Left colon (tissue), 2 donors: Measurements from ENCODE around the gene ST6GALNAC4. TPM values are rescaled to one million over a fixed set of nuclear protein-coding genes. Genes with fewer than 3 reads are reported as not detected.

Source experiments
- ATAC-seq: fragments of 200-7000 bp; cut with Tn5 transposase; one replicate; pipeline ENCODE4 v1.9.1; 2020; ENCODE audit warnings: mild to moderate bottlenecking, moderate library complexity
- DNase-seq, 2 donors: peaks; one replicate each; pipeline ENCODE4 v3.0.0-alpha.2; 2020
- intact Hi-C, 2 donors: fragments of 100-400 bp; cut with DNase I in 1 of 2; cut with micrococcal nuclease in 1 of 2; formaldehyde crosslinking; loops; one replicate each; pipeline versions ENCODE4 v1.11.2 to v1.14.0; 2022; cut with DNase I, micrococcal nuclease
- total RNA-seq, 2 donors: library from RNA; stranded (reverse); fragmentation: NEBNext Ultra II Directional; extraction: Animal tissue kit (Norgen Biotek cat#: 25700); gene quantifications; one replicate each; pipeline ENCODE4 v1.2.1, GENCODE V29; 2021
- donor health status: DM: no; HTN: no; CAD: no.
- donor health status: DM: yes; HTN: yes; CAD: no.

Gene ST6GALNAC4
- total RNA-seq, 2 donors from 2014 or later, result 37.5 to 46.9 TPM

DNA sequence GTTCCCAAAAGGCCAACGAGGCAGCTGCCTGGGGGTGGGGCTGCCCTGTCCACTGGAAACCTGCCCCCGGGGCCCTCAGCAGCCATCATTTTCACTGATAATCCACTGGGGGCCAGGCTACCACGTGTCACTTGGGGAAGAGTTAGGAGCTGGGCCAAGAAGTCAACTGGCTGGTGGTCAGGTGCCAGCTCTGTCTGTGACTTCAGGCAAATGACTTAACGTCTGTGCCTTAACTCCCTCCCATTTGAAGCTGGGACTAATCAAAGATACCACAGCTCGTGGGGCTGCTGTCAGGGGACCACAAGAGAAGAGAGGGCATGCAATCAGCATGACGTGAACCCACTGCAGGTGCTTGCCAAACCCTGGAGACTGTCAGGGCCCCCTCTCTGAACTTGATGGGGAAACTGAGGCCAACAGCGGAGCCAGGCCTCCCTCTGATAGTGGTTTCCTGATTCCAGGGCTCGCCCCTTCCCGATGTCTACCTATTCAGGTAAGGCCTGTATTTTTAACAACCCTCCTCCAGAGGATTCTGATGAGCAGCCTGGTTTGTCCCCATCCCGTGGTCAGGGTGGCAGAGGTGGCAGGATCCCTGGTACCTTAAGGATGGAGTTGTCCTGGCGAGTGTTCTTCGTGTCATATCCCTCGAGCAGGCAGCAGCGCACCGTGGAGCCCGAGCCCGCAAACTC, 33.1 kb upstream of the ST6GALNAC4 start:
- no peak for ATAC-seq
- no peak for DNase-seq
- intact Hi-C loops, result loop anchor here in 1 of 2 donors (10.0 kb wide), 1 partner anchor 165 kb away; no protein-coding TSS in a partner anchor

DNA sequence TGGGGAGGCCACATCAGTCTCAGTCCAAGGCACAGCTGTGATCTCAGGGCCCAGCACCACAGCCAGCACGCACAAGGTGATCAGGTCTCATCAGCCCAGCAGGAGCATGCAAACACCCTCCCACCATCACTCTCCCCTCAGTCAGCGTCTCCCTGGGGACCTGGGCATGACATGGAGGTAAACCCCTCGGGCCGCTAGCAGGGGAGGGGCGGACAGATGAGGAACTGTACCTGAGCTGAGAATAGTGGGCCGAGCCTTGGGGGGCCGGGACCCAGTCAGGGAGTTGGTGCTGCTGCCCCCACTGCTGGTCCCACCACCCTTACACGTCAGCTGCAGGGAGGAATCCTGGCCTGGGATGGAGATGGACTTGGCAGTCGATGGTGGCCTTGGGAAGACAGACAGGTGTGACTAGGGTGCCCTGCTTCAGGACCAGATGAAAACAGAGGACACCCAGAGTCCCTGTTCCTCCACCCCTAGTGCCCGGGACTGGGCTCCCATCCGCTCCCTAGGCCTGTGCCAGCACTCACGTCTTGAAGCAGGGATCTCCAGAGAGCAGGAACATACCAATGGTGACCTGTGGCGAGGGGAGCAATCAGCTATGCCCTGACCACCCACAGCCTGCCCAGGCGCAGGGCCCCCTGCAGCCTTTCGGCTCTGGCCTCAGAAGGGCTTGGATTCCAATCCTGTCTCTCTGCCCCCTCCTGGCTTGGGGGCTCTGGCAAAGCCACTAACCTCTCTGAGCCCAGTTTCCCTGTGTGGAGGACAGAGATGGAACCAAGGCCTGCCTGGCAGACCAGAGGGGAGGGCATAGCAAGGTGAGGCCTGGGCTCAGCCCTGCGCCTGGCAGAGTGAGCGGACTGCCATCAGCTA, 31.2 kb upstream of the ST6GALNAC4 start:
- no peak for DNase-seq
- ATAC-seq, result no peak
- intact Hi-C loops, result loop anchor here in 1 of 2 donors (10.0 kb wide), 1 partner anchor 167 kb away; no protein-coding TSS in a partner anchor

DNA sequence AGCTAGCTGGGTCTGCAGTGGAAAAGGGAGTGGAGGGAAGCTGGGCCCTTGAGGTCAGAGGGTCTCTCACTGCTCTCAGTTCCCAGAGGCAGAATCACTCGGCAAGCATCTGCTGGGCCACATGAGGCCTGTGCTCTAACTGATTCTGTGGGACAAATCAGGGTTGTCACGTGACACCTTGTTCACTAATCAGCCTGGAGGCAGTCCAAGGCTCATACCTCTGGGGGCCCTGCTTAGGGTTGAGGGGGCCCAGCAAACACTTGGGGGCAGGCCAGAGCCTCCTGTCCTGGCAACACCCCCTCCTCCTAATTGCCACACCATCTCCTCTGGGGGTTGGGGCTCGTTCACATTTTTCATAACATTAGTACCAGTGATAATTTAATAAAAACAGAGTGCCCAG, 29.9 kb upstream of the ST6GALNAC4 start:
- intact Hi-C loops, result loop anchor here in 1 of 2 donors (10.0 kb wide), 1 partner anchor 168 kb away; no protein-coding TSS in a partner anchor
- DNase-seq (no peak), ATAC-seq (no peak)

DNA sequence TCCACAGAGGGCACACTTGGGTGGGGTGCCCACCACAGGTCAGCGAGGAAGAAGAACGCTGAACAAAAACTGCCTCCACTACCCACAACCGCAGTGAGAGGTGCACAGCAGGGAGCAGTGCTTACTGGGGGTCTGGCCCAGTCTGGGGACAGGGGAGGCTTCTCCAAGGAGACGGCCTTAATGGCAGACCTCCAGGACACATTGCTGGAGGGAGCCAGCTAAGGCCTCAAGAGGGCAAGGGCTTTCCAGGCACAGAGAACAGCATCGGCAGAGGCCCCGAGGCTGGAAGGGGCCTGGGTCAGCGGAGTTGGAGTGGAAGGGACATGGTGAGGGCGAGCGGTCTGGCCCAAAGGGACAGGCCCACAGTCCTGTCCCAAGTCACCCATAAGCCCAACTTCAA, 29.1 kb upstream of the ST6GALNAC4 start:
- ATAC-seq, result no peak
- intact Hi-C loops, result loop anchor here in 1 of 2 donors (2.0 to 10.0 kb wide), 2 partner anchors 89 to 169 kb away; no protein-coding TSS in a partner anchor

DNA sequence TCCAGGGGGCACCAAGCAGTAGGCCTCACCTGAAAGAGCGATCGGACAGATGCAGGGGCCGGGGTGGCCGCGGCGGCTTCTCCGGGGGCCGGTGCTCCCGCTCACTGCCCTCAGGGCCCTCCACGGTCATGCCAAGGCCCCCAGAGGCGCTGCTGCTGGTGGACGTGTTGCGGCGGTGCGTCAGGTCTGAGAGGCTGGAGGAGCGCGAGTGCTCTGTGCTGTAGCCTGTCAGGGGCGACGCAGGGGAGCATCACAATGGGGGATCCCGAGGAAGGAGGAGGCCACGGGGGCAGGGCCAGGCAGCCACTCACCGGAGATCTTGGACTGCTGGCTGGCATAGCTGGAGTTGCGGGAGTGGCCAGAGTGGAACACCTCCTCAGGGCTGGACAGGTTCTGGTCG, 28.5 kb upstream of the ST6GALNAC4 start:
- no peak for DNase-seq
- no peak for ATAC-seq
- intact Hi-C loops, result loop anchor here in 1 of 2 donors (2.0 to 10.0 kb wide), 2 partner anchors 89 to 169 kb away; no protein-coding TSS in a partner anchor

More for the DNA sequence above, 29.1 kb upstream of the ST6GALNAC4 start:
- no peak for DNase-seq

DNA sequence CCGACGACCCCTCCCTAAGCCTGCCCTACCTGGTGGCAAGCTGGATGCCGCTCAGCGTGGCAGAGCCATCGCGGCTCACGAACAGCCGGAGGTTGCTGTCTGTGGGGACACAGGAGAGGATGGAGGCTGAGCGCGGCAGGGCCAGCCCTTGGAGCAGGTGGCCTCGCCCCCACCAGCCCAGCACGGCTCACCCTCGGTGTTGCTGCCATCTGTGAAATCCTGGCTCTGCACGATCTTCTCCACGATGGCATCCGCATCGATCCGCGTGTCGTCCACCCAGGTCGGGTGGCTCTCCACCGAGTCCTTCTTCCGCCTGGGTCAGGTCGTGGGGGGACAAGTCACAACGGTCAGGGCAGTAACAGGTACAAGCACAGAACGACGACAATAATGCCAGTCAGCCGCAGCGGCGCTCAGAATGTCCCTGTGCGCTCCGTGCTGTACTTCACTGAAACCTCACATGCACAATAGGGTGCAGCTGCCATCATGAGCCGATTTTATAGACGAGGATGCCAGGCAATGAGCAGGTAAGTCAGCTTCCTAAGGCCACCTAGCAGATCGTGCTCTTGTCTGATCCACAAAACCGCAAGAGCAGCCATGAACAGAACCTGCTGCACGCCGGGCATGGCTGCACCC, 27.9 kb upstream of the ST6GALNAC4 start:
- intact Hi-C loops, result loop anchor here (2.0 to 10.0 kb wide), 3 partner anchors 90 to 170 kb away; no protein-coding TSS in a partner anchor
- no peak for ATAC-seq
- DNase-seq, result no peak

DNA sequence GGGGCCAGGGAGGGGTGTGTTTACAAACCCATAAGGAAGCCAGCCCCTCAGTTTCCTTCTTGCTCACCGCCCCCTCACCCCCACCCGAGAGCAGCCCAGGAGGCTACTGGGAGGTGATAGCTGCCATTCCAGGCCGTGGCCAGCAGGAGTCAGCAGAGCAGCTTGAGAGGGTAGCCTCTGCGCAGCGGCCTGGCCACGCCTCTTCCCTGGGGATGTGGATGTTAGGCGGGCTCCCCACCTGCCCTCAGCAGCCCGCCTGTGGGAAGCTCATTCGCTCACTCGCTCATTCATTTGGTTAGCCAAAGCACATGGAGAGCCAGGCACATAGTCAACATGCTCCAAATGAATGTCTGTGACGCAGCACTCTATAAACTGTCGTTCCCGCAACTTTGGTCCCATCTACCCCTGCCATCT, 26.9 kb upstream of the ST6GALNAC4 start:
- DNase-seq (peak; percentile 84 to 88), ATAC-seq (peak; percentile 81)
- intact Hi-C loops, result loop anchor here (2.0 to 10.0 kb wide), 3 partner anchors 91 to 171 kb away; no protein-coding TSS in a partner anchor

DNA sequence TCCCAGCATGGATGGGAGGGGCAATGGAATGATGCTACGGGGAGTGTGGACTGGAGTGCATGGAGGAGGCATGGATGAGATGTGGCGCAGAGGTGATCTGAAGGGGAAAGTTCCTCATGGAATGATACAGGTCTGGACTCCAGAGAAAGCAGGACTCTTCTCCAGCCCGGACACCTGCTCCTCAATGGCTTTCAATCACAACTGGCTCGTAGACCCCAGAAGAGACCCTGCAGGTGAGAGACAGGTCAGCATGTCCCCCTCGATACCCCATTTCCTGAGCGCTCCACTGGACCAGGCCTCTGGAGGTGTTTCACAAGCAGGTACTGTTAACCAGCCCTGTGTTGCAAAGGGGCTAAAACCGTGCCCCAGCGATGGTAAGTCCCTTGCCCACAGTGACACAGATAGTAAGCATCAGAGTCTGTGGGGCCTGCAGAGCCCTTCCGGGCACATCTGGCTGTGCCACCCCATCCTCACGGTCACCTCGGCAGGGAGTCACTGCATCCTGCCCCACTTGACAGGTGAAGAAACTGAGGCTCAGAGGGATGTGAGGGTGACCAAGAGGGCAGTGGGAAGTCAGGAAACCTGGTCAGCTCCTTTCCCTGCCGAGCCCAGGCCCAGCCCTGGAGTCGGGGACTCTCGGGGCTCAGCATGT, 26.3 kb upstream of the ST6GALNAC4 start:
- intact Hi-C loops, result loop anchor here (5.0 to 10.0 kb wide), 2 partner anchors 94 to 172 kb away; no protein-coding TSS in a partner anchor

DNA sequence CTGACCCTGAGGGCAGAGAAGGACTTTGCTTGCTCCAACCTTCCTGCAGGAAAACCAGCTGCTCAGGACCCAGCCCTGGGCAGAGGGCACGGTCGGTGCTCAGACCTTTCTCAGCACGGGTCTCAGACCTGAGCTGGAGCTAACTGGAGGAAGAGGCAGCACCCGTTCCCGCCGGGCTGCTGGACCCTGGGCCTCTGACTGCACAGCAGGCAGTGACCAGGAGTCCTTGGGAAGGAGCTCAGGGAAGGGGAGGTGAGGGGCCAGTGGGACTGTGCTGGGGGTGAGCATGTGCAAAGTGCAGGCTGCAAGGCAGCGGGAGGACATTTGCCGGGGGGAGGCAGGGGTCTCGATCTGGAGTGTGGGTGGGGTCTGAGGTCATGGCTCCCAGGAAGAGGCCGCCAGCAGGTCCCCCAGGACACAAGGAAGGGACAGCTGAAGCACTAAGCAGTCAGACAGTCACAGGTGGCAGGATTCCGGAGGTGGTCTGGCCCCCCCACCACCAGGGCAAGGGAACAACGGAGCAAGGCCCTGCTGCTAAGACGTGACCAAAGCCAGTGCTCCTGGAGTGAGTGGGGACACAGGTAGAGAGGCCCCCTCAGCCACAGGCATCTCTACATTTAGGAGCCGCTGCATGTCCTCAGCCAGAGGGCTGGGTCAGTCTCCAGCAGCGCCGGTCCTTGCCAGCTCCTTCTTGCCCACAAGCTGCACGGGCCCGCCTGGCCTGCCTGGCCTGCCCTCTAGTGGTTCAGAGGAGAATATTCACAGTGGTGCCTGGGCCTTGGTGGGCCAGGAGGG, 25.6 kb upstream of the ST6GALNAC4 start:
- DNase-seq (peak in 1 of 2 donors; percentile 64), ATAC-seq (peak; percentile 40)
- intact Hi-C loops, result loop anchor here (5.0 to 10.0 kb wide), 2 partner anchors 95 to 172 kb away; no protein-coding TSS in a partner anchor

More for the DNA sequence above, 26.3 kb upstream of the ST6GALNAC4 start:
- no peak for ATAC-seq
- DNase-seq, result no peak

DNA sequence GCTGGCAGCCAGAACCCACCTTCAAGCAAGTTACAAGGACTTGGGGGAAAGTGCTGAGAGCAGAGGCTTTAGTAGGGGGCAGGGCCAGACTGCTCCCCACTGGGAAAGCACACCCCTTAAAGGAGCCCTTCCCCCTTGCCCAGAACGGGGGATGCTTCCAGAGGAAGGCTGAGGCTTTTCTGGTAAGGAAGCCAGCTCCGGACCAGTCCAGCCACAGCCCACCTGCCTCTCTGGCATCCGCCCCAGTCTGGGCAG, 25.0 kb upstream of the ST6GALNAC4 start:
- DNase-seq, result no peak
- intact Hi-C loops, result loop anchor here (5.0 to 10.0 kb wide), 2 partner anchors 95 to 173 kb away; no protein-coding TSS in a partner anchor
- ATAC-seq, result no peak

DNA sequence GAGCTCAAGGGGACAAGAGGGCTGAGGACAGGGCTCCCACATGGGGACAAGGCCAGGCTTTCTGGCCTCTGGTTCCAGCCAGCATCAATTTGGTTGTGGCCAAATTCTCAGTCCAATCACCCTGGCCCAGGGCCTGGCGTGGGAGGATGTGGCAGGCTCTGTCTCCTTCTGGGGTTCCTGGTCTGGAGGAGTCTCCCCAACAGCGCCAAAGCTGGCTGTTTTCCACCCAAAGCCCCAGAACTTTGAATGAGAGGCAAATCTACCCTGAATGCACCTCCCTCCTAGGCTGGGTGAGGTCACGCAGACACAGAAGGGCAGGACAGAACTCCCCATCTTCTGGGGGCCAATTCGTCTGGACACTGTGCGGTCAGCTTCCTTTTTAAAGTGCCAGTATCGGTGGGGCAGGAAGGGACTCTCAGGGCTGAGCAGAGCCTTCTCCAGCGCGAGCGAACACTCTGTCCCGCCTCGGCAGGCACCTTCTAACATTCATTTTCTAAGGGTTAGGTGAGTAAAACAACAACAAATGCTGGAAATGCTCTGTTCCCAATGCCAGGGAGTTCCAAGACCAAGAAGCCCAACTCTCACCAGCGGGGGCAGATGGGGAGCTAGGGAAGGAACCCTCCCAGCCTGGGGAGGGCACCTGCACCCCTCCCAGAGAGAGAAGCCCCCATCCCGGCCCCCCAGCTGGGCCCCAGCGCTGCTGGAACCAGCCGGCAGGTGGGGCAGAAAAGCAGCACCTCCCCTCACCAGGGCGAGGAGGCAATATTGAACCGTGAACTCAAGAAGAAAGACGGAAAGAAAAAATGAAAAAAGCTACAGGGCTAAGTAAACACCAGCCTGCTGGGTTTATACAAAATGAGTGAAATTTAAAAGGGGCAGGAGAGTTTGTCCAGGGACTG, 24.5 kb upstream of the ST6GALNAC4 start:
- intact Hi-C loops, result loop anchor here (5.0 to 10.0 kb wide), 2 partner anchors 96 to 173 kb away; no protein-coding TSS in a partner anchor
- ATAC-seq (no peak), DNase-seq (no peak)

DNA sequence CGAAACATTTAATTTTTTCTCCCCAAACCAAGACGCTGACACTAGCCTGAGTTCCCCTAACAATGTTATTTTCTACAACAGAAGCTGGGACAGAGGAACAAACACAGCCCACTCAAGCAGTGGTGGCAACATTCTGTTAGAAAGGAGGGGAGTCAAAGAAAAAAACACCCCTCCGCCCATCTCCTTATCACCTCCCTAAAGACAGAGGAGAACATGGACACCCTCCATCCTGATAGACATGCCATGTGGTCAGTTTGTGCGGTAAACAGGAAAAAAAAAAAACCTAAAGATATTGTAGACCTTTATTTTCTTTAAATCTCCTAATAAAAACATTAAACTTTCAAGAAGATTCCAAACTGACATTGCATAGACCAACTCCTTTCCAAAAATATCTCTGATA, 23.8 kb upstream of the ST6GALNAC4 start:
- no peak for DNase-seq
- intact Hi-C loops, result loop anchor here (5.0 to 10.0 kb wide), 2 partner anchors 97 to 174 kb away; no protein-coding TSS in a partner anchor
- ATAC-seq, result no peak

DNA sequence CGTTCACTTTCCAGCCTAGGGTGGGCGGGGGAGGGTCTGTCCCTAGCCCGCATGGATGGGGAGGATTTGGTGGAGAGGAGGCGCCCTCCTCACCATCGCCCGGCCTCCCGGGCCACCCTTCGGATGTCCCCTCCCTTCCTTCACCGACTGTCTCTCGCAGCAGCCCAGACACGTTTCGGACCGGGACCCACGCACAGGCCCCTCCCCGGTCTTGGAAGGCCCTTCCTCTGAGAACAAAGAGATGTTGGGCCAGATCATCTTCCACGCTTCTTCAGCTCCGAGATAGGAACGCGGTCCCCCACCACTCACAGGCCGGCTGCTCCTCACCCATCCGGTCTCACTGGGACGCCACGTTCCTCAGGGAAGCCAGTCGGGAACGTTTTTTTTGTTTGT, 21.5 kb upstream of the ST6GALNAC4 start:
- peak in 1 of 2 donors; percentile 41 for DNase-seq
- intact Hi-C loops, result no loop called here
- peak; percentile 25 for ATAC-seq

DNA sequence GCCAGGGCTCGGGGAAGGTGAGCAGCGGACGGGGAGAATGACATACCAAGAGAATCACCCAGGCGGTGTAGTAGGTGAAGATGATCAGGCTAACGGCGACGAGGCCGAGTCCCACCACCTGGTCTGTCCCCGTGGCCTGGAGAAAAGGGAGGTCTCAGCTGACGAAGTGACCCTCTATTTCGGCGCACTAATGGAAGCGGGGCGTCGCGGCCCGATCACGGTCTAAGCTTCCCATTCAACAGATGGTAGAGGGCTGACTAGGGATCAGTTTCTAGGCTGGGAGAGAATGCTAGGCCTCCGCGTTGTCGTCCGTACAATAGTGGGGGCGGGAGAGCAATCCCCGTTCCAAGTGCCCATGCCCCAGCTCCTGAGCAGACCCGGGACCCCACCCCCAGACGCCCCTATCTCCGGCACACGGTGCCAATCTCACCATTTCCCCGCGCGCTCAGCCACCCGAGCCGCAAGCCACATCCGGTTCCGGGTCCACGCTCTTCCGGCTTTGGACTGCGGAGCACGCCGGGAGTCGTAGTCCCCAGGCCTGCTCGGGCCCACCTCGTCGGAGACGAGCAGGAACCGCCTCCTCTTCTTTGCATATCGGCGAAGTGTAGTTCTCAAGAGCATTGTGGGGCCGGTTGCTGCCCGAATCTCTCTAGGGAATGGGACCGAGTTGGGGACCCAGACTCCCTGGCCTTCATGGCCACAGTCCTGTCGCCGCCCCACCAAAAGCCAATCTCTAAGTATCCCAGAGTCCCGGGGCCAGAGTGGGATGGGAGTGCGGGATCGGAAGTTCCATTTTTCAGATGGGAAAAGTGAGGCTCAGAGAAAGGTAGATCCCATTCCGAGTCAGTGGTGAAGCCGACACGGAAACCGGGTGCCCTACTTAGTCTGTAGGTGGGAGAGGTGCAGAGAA, 20.8 kb upstream of the ST6GALNAC4 start, which contains the start of gene DPM2:
TSS of gene DPM2 (minus strand) at position 467 of the 910 bp plus-strand sequence. CDS start at position 433, 34 bp downstream.
- ATAC-seq (peak; percentile 86), DNase-seq (peak; percentile 83 to 88)
- intact Hi-C loops, result no loop called here

DNA sequence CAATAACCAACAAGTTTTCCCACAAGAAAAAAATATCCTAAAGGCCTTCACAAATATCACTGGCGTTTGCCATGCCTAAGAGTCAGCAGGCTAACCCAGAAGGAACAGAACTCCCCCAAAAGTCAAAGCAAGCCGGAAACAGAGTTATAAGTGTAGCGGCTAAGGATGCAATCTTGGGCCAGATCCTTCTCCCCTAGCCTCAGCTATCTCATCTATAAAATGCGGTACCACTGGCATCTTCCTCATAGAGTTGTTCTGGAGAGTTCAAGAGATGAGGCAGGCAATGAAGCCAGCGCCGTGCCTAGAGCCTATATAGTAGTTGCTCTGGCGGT, 20.2 kb upstream of the ST6GALNAC4 start:
- intact Hi-C loops, result no loop called here
- ATAC-seq, result no peak

More for the DNA sequence above, 20.2 kb upstream of the ST6GALNAC4 start:
- no peak for DNase-seq
